ENCODE results near the gene OR7A17. TPM values are rescaled to one million over a fixed set of nuclear protein-coding genes. Genes with fewer than 3 reads are reported as not detected.

OR7A17 gene
- total and polyA plus RNA-seq, 2 donors (not counting 3 experiments of a cell fraction or from before 2014, with no cell fraction given): not detected

DNA sequence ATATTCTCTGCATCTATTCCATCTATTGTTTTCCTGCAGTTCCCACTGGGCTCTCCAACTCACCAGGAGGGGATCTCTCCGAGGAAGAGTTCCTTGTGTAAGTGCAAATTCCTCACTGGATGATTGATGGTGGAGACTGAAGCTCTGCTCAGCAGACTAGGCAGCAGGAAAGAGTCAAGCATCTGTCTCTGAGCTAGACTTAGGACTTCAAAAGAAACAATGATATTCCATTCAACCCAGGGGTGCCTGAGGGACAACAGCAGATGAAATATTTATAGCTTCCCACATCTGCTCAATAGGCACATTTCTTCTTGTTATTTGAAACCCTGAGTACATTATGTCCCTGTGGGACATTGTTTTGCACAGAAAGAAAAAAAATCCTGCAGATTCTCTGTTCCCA lies 50.9 kb downstream of the OR7A17 start, which contains the start of the genes OR7A5 and OR7C1:
Gene OR7A5 (minus strand): TSS at position 175 of the 400 bp plus-strand sequence. CDS start 6,944 bp downstream, outside the sequence.
Gene OR7C1 (minus strand): TSS at position 175 of the 400 bp plus-strand sequence. CDS start 35,049 bp downstream, outside the sequence.
- H3K79me2 ChIP-seq (ENCODE audit: control insufficient read depth, insufficient read depth, low read length): no peaks in the 10 kb centered on the region
- no peak within 1 kb of the TSS for H3K4me3 ChIP-seq (replicated peaks in 1 of 3; ENCODE audit: insufficient read depth in 1 of 3, low read depth in 1 of 3, low read length in 3 of 3)
- no peaks in the 10 kb centered on the region for H3K27me3 ChIP-seq (ENCODE audit: control insufficient read depth in 2 of 2, insufficient read depth in 2 of 2, low read length in 2 of 2)
- dilution Hi-C loops (cut with MboI; ENCODE audit: extremely low pct_ligation_motif_present, low sequenced_read_pairs): no loop called here
- DNase-seq (ENCODE audit: low read depth, low spot score) (no peak), FAIRE-seq (no peak)
- no peaks in the 10 kb centered on the region for H3K4me1 ChIP-seq (ENCODE audit: control insufficient read depth, extremely low read depth, insufficient read depth, low read length)
- intact Hi-C loops (cut with micrococcal nuclease): no loop called here
- no peaks in the 10 kb centered on the region for H3K36me3 ChIP-seq (ENCODE audit: control insufficient read depth in 2 of 2, extremely low read depth in 1 of 2, insufficient read depth in 2 of 2, low read length in 2 of 2)
- BruUV-seq (replicated peaks): no TSS peak
- no peaks in the 10 kb centered on the region for H4K20me1 ChIP-seq (replicated peaks; ENCODE audit: control insufficient read depth, extremely low read depth, insufficient read depth, low read length)
- ChIA-PET CTCF (no interaction called here), POLR2A (no interaction called here)
- H3K4me2 ChIP-seq (ENCODE audit: insufficient read depth, low read length): no peak within 1 kb of the TSS
- no peak within 1 kb of the TSS for H3K27ac ChIP-seq (ENCODE audit: insufficient read depth, low read depth, low read length)
- no peaks in the 10 kb centered on the region for H3K9me3 ChIP-seq (replicated peaks; ENCODE audit: control insufficient read depth, insufficient read depth, low read length)
- no peak within 1 kb of the TSS for H2AFZ ChIP-seq (ENCODE audit: low read depth, low read length)
- no peak within 1 kb of the TSS for H3K9ac ChIP-seq (replicated peaks; ENCODE audit: extremely low read depth, insufficient read depth, low read length)
- no peak for TF ChIP-seq EZH2 (IDR thresholded peaks at IDR 0.05; ENCODE audit: borderline replicate concordance, low read depth, low read length, severe bottlenecking)
- no peak for TF ChIP-seq MYC (IDR thresholded peaks at IDR 0.05; ENCODE audit: low read depth, low read length)
- no peak for TF ChIP-seq MAX (IDR thresholded peaks at IDR 0.05; ENCODE audit: insufficient read depth, insufficient read length)
- no peak for TF ChIP-seq POLR2A (IDR thresholded peaks at IDR 0.05; ENCODE audit: low read depth, low read length)
- no peak for TF ChIP-seq JUN (IDR thresholded peaks at IDR 0.05; ENCODE audit: borderline replicate concordance, insufficient read depth, insufficient read length, low read depth)
- no peak for TF ChIP-seq FOS (IDR thresholded peaks at IDR 0.05; ENCODE audit: borderline replicate concordance, insufficient read depth, low read length)
- no peak for TF ChIP-seq POLR2AphosphoS5 (IDR thresholded peaks at IDR 0.05; ENCODE audit: insufficient read depth, low read depth, low read length)
- TF ChIP-seq GATA2 (IDR thresholded peaks at IDR 0.05; ENCODE audit: insufficient read depth, insufficient read length, low read depth, low read length): no peak
- no peaks in the 10 kb centered on the region for H3K9me1 ChIP-seq (replicated peaks; ENCODE audit: control insufficient read depth, extremely low read depth, insufficient read depth, low read length)

GRCh38 chr19:14830702-14831101 lies 55.2 kb downstream of the OR7A17 start:
- no TSS peak for BruUV-seq (replicated peaks)
- H3K36me3 ChIP-seq (ENCODE audit: control insufficient read depth in 2 of 2, extremely low read depth in 1 of 2, insufficient read depth in 2 of 2, low read length in 2 of 2): no peaks in the 10 kb centered on the region
- H3K9ac ChIP-seq (replicated peaks; ENCODE audit: extremely low read depth, insufficient read depth, low read length): no peak overlapping the region
- ChIA-PET CTCF (interaction anchor here (0.7 kb wide), 1 partner anchor 52 kb away, joined by 3 read pairs; the partner anchor contains the start of gene ADGRE2), POLR2A (no interaction called here)
- no peaks in the 10 kb centered on the region for H3K9me3 ChIP-seq (replicated peaks; ENCODE audit: control insufficient read depth, insufficient read depth, low read length)
- DNase-seq (ENCODE audit: low read depth, low spot score) (no peak), FAIRE-seq (no peak)
- H3K4me2 ChIP-seq (ENCODE audit: insufficient read depth, low read length): no peak overlapping the region
- intact Hi-C loops (cut with micrococcal nuclease) (no loop called here), dilution Hi-C loops (cut with MboI; ENCODE audit: extremely low pct_ligation_motif_present, low sequenced_read_pairs) (no loop called here)
- no peaks in the 10 kb centered on the region for H3K4me1 ChIP-seq (ENCODE audit: control insufficient read depth, extremely low read depth, insufficient read depth, low read length)
- H3K27me3 ChIP-seq (ENCODE audit: control insufficient read depth in 2 of 2, insufficient read depth in 2 of 2, low read length in 2 of 2): no peaks in the 10 kb centered on the region
- TF ChIP-seq, protein P1, sequence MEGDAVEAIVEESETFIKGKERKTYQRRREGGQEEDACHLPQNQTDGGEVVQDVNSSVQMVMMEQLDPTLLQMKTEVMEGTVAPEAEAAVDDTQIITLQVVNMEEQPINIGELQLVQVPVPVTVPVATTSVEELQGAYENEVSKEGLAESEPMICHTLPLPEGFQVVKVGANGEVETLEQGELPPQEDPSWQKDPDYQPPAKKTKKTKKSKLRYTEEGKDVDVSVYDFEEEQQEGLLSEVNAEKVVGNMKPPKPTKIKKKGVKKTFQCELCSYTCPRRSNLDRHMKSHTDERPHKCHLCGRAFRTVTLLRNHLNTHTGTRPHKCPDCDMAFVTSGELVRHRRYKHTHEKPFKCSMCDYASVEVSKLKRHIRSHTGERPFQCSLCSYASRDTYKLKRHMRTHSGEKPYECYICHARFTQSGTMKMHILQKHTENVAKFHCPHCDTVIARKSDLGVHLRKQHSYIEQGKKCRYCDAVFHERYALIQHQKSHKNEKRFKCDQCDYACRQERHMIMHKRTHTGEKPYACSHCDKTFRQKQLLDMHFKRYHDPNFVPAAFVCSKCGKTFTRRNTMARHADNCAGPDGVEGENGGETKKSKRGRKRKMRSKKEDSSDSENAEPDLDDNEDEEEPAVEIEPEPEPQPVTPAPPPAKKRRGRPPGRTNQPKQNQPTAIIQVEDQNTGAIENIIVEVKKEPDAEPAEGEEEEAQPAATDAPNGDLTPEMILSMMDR (IDR thresholded peaks at IDR 0.05; ENCODE audit: extremely low read depth in 1 of 2, insufficient read depth in 1 of 2, low read depth in 1 of 2, low read length in 2 of 2): no peak
- TF ChIP-seq MAX (IDR thresholded peaks at IDR 0.05; ENCODE audit: insufficient read depth, insufficient read length) (no peak), POLR2A (IDR thresholded peaks at IDR 0.05; ENCODE audit: low read depth, low read length) (no peak), EZH2 (IDR thresholded peaks at IDR 0.05; ENCODE audit: borderline replicate concordance, low read depth, low read length, severe bottlenecking) (no peak)
- H3K79me2 ChIP-seq (ENCODE audit: control insufficient read depth, insufficient read depth, low read length): no peaks in the 10 kb centered on the region
- H3K4me3 ChIP-seq (replicated peaks in 1 of 3; ENCODE audit: insufficient read depth in 1 of 3, low read depth in 1 of 3, low read length in 3 of 3): no peak overlapping the region
- no peaks in the 10 kb centered on the region for H4K20me1 ChIP-seq (replicated peaks; ENCODE audit: control insufficient read depth, extremely low read depth, insufficient read depth, low read length)
- H2AFZ ChIP-seq (ENCODE audit: low read depth, low read length): no peak overlapping the region
- H3K9me1 ChIP-seq (replicated peaks; ENCODE audit: control insufficient read depth, extremely low read depth, insufficient read depth, low read length): no peaks in the 10 kb centered on the region
- no peak overlapping the region for H3K27ac ChIP-seq (ENCODE audit: insufficient read depth, low read depth, low read length)
